ENCODE results near the gene RPL39L.
A peak's percentile ranks its signal among the peaks of the same experiment; 100 is the strongest.
"Not testable (repeated sequence)": the region's sequence is repeated elsewhere in the genome, so short reads cannot be mapped to it uniquely, and the experiment has no call there.

Gene RPL39L

DNA sequence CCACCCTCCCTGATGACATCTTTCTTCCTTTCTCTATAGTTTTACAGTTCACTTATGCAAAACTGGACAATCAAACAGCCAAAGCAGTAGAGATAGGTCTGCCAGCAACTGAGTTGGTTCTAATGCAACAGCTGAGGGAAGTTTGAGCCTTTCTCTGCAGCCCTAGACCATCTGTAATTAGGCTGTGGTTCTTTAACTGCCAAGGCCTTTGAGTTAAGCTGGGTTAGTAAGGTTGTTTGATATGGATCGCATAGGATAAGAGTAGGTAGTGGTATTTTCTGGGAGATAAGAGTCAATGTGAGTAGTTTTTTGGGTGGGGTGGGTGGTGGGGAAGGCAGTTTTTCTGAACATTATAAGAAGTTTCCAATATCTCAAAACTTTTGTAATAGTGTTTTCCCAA lies 3.0 kb downstream of the RPL39L start:
- no peak for DNase-seq

DNA sequence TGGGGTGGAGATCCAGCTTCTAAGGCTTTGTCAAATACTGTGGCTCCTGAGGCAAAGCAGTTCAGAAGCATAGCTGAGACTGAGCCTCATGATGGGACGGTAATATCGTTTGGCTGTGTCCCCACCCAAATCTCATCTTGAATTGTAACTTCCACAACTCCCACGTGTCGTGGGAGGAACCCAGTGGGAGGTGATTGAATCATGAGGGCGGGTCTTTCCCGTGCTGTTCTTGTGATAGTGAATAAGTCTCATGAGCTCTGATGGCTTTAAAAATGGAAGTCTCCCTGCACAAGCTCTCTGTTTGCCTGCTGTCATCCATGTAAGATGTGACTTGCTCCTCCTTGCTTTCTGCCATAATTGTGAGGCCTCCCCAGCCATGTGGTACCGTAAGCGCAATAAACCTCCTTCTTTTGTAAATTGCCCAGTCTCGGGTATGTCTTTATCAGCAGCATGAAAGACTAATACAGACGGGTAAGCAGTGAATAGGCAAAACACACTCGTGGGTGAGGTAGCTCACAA lies 4.1 kb downstream of the RPL39L start:
- DNase-seq: not testable (repeated sequence)

DNA sequence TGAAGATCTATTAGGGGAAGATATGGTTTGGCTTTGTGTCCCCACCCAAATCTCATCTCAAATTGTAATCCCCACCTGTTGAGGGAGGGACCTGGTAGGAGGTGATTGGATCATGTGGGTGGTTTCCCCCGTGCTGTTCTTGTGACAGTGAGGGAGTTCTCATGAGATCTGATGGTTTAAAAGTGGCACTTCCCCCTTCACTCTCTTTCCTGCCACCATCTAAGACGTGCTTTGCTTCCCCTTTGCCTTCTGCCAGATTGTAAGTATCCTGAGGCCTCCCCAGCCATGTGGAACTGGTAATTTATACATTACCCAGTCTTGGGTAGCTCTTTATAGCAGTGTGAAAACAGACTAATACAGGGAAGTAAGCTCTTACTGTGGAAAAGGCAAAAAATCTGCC lies 6.1 kb downstream of the RPL39L start:
- not testable (repeated sequence) for DNase-seq

DNA sequence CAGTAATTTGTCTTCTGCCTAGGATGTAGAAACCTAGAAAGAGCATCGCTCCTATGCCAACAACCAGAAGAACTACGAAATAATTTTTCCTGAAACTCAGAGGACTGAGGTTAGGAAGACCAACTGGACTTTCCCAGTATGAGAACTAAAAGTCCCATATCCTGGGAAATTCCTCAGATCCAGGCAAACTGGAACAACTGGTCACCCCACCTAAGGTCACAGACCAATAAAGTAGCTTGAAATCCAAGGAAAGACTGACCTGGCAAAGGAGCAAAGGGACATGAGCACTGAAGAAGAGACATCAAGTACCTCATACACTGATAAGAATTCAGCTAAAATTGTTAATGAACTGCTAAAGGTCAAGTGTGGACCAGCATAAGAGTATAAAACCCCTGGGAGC lies 6.6 kb downstream of the RPL39L start:
- DNase-seq: no peak

DNA sequence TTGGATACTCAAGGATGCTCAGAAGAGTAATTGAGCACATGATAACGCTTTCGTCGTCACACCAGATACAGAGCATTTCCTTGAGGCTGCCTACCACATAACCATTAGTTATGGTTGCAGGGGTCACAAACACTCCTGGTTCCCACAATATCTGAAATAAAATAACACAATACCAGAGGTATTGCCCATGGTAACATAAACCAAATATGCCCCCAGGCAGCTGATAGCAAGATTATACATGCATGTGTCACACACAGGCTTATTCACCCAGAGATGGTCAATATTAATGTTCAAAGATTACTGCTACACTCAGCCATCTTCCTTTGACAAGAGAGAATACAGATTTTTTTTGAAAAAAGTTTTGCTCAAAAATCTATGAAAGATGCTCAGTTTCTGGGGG lies 7.3 kb downstream of the RPL39L start:
- no peak for DNase-seq

DNA sequence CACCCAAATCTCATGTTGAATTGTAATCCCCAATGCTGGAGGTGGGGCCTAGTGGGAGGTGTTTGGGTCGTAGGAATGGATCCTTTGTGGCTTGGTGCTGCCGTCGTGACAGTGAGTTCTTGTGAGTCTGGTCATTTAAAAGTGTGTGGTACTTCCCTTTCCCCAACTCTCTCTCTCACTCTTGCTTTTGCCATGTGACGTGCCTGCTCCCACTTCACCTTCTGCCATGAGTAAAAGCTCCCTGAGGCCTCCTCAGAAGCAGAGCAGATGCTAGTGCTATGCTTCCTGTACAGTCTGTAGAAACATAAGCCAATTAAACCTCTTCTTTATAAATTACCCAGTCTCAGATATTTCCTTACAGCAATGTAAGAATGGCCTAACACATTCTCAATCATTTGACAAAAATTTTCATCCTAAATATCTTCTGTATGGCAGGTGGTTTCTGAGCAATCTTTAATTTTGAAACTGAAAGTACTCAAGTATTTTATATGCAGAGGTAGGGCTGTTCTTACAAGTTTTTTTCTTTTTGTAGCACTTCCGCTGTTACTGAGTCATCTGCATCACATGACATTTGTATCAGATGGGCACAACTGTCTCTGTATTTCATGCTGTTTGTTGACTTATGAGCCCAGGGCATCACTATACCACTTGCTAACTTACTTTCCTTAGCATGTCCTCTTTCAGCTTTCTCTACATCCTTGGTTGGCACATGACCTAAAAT lies 8.8 kb downstream of the RPL39L start:
- no peak for DNase-seq

DNA sequence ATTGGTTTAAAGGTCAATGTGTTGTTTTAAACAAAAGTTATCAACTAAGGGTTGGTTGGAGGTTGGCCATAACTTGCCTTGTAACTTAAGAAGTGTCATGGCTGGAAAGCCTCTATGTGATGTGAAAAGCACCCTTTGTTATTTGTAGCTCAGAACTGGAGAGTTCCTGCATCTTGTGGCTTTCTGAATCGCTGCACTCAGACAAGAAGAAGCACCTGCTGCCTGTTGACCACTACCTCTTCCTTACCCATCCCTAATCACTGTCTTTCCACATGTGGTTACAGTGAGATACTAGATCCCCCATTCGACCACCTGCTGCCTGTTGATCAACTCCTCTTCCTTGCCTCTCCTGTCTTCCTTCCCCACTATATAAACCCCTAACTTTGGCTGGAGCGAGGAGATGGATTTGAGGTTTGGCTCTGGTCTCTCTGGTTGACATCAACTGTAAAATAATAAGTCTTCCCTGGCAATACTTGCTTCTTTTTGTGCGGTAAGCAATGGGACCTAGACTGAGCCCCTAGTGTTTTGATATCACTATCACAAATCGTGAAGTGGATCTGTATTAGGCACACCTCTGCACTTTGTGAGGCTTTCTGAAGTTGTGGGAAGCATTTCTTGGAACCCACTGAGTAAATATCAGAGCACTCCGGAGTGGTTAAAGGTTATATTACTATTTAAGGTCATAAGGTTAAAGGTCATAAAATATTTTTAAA lies 13.8 kb downstream of the RPL39L start:
- DNase-seq: no peak

DNA sequence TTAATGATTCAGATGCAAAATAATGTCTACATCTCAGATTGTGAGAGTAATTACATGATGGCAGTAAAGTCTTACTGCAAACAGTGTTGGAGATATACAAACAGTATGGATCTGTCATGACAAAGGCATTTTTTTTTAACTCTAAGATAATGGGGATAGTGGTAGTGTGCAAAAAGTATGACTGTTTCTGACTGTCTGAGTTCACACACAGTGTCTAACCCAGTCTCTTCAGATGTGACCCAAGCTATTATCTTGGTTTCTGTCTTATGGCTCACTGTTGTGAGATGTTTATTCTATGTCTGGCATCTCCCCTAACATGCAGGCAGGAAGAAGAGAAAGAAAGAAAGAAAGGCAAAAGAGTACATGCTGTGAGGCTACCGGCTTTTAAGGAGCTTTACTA lies 17.0 kb downstream of the RPL39L start:
- no peak for DNase-seq

DNA sequence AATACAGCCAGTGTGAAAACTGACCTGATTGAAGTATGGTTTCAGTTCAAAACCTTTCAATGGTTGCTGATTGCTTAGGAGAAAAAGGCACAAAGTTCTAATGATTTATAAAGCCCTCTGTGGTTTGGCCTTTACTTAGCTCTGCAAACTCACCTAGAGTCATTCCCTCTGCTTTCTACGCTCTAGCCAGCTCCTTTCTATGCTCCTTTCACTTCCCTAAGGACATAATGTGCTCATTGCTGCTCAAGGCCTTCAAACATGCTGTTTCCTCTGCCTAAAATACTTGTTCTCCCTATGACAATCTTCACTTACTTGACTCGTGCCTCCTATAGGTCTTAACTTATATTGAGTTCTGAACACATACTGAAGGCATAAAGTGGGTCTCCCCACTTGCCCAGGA lies 19.0 kb downstream of the RPL39L start:
- no peak for DNase-seq

DNA sequence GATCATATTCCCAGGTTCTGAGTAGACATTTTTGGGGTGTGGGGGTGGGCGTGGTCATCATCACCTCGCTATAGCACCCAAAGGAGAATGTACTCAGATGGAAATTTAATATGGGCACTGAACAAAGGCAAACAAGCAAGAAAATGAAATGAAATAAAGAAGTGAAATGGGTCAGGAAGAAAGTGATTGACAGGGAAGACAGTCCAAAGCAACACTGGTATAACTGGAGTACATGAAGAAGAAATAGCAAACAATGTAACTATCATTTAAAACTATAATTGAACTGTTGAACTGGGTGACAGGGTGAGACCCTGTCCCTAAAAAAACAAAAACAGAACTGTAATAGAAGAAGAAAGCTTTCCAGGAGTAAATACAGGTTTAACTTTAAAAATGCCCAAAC lies 24.8 kb downstream of the RPL39L start:
- no peak for DNase-seq

DNA sequence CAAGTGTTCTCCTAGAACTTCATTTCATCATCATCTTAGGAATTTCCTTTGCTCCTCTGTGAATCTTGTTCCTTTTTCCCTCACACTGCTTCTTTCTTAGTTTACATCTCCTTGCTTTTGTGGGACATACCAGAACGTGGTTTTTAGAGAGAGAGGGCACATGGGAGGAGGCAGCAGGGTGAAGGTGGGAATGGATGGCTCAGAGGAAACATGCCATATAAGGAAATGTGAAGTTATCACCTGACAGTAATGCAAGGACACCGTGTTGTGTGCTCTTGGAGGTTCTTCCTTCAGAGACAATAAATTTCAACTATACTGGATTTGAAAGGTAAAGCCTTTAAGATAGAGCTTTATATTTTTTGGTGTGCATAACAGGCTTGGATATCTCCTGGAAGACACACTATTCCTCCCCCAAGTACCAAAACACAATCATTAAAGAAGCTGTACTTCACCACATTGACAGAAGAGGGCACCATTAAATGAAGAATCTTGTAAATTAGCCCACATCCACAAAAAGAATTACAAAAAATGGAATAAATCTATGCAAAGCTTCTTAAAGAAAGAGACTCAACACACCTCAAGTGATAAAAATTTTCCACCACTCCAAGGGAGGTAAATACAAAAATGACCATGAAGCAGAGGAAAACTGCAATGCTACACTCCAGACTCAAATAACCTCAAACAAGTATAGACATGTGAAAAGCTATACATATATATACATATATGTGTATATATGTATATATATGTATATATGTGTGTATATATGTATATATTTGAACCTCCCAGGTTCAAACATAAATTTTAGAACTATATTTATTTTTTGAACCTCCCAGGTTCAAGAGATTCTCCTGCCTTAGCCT lies 26.1 kb downstream of the RPL39L start:
- peak; percentile 15 for DNase-seq

DNA sequence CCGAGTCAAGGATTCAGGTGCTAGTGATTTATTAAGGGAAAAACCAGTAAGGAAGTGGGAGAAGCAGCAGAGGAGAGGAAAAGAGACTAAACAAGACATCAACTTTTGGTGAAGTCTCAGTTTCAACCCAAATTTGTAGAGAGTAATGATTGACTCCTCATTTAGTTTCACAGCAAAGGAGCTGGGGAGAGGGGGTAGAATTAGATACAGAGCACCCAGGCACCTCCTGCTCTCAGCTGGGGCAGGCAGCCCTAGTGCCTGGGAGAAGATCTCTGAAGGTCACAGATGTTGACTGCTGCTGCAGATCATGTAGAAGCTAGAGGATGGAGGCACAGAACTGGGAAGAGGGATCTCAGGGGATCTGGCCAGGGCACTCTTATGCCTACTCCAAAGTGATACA lies 29.1 kb downstream of the RPL39L start:
- no peak for DNase-seq

DNA sequence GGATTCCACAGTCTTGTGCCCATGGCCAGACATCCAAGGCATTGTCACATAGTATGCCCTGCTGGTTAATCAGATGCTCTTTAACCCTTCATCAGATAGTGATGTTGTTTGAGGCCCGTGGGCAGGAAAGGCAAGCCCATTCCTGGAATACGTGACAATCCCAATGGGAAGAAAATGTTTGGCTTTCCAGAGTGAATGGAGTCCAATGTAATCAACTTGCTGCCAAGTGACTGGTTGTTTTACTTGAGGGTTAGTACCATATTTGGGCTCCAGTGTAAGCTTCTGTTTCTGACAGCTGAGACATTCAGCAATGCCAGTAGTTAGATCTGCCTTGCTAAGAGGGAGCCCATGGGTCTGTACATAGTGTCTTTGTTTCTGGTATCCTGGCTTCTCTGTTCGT lies 31.3 kb downstream of the RPL39L start:
- no peak for DNase-seq

DNA sequence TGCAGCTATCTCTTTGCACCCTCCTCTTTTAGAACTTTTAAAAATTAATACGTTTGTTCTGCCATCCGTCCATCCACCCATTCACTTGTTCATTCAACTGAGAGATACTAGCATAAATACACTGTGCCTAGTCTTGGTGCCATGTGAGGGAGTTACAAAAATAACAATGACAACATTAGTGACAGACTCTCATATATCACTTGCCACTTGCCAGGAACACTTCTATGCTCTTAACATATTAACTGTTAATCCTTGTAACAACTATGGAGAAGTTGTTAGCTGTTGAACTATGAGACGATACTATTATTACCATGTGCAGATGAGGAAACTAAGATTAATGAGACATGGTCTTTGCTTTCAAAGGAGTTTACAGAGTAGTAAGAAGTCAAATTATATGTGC lies 33.6 kb downstream of the RPL39L start:
- DNase-seq: no peak

DNA sequence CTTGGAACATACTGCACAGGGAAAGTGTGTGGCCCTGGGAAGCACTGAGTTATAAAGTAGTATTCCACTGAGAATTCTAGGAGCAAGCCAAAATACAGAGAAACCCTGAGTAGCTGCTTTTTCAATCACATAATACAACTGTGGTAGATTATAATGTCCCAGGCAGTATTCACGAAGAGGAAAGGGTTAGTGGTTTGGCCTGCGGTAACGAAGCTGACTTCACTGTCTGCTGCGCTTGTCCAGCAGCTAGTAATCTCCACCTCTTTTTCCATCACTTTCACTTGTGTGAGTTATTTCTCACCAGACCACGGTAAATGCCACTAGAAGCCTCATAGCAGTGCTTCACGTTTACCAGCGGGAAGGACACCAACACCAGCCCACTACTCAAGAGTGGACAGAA lies 34.4 kb downstream of the RPL39L start:
- no peak for DNase-seq

DNA sequence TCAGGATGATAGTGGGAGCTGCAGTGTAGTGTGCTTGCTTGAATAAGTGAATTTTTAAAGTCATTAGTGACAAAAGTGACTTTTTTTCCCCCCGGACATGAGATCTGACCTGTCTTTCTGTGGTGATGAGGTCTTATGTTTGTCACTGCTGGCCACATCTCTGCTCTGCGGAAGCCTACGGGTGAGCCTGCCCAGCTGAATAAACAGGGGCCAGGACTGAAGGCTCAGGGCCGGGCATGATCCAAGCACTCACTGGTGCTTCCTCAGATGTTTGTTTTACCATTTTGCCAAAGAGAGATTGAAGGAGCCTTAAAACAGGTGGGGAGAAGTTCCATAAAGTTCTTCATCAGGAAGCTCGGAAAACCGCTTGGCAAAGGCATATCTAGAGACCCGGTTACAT lies 35.0 kb downstream of the RPL39L start:
- DNase-seq: no peak

DNA sequence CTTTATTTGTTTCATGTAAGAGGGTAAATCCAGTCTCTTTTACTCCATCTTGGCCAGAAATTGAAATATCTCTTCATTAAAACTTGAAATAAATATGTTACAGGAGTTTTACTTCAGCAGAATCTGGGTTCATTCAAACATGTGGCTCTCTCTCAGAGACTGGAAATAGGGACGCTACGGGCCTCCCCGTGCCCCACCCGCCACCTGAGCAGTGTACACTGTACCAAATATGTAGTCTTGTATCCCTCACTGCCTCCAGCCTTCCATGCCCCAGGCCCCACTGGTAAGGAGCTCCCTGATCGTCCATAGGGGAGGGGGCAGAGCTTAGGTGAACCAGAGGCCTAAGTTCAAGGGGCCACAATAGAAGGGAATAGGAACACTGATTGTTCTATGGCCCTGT lies 36.0 kb downstream of the RPL39L start:
- no peak for DNase-seq

DNA sequence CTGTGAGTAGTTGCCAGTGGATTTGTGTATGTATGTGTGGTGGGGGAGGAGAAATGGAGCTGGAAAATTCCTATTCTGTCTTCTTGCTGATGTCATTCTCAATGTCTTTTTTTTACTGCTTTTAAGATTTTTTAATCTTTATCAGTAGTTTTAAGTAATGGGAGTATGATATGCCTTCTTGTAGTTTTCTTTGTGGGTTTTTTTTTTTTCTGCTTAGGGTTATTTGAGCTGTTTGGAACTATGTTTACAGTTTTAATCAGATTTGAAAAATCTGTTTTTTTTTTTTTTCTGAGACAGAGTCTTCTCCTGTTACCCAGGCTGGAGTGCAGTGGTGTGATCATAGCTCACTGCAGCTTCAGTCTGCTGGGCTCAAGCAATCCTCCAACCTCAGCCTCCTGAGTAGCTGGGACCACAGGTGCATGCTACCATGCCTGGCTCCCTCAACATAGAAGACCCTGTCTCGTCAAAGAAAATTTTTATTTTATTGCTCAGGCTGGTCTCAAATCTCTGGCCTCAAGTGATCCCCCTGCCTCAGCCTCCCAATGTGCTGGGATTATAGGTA lies 37.1 kb downstream of the RPL39L start:
- DNase-seq: no peak

DNA sequence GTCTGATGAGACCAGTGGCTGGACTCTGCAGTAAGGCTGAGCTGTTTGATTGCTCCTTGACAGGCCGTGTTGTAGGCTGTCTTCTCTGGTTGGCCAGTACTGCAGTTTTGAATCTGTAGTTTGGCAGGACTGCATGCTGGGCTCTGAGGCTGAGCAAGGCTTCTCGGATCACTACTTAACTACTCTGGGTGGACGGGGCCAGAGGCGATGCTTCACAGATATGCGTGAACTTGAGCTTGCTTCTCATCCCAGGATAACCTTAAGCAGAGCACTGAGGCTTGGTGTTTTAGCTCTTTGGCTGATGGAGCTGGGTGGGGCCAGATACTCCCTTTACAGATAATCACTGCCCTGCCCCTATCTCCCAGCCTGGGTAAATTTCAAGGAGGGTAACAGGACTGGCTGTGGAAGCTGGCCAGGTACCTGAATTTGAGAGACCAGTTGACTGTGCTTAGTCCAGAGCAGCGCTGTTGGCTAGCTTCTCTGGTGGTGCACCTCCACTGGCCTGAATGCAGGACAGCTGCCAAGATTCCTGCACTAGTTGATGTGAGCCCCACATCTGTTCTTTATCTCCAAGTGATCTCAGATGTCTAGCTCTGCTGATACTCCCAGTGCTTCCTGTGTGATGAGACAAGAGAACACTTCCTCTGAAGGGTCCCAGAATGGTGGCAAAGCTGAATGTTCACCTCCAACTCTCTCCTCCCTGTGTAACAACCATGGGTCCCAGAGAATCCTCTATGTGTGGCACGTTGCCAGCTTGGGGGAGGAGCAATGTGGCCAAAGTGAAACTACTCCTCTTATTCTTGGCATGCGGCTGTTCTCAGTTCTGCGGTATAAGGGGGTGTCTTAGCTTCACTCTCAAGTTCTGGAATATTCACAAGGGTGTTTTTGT lies 37.9 kb downstream of the RPL39L start:
- no peak for DNase-seq

DNA sequence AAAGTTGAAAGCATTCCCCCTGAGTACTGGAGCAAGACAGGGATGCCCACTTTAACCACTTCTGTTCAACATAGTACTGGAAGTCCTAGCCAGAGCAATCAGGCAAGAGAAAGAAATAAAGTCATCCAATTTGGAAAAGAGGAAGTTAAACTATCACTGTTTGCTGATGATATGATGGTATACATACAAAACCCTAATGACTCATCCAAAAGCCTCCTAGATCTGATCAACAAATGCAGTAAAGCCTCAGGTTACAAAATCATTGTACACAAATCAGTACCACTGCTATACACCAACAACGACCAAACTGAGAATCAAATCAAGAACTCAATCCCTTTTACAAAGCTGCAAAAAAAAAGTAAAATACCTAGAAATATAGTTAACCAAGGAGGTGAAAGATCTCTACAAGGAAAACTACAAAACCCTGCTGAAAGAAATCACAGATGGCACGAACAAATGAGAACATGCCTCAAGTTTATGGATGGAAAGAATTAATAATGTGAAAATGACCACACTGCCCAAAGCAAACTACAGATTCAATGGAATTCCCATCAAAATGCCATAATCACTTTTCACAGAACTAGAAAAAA lies 40.3 kb downstream of the RPL39L start:
- no peak for DNase-seq

DNA sequence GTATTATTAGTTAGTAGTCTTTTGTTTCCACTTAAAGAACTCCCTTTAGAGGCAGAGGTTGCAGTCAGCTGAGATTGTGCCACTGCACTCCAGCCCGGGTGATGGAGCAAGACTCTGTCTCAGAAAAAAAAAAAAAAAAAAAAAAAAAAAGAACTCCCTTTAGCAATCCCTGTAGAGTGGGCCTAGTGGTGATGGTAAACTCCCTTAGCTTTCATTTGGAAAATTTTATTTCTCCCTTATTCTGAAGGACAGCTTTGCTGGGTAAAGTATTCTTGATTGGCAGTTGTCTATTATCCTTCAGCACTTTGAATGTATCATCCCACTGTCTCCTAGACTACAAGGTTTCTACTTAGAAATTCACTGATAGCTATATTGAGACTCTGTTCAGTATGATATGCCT lies 46.0 kb downstream of the RPL39L start:
- no peak for DNase-seq

DNA sequence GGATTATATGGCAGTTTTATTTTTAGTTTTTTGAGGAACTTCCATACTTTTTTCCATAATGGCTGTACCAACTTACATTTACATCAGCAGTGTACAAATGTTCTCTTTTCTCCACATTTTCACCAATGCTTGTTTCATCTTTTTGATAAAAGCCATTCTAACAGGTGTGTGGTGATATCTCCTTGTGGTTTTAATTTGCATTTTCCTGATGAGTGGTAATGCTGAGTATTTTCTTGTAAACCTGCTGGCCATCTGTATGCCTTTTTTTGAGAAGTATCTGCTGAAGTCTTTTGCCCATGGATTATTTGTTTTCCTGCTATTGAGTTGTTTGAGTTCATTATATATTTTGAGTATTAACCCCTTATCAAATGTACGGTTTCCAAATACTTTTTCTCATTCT lies 50.6 kb downstream of the RPL39L start:
- no peak for DNase-seq
